Type B pancreatic cell (in vitro differentiated cells): ENCODE results near the gene CRYL1. TPM values are rescaled to one million over a fixed set of nuclear protein-coding genes. Genes with fewer than 3 reads are reported as not detected.

Experiments
- DNase-seq: peaks from one replicate; pipeline ENCODE4 v3.0.0; 2021; ENCODE audit warnings: mixed read lengths; ENCODE audit not compliant: unreplicated experiment; ENCODE audit errors: extremely low spot score
- H3K27ac Mint-ChIP-seq: 2 replicates; pipeline ENCODE4 v1.8.0; 2021; ENCODE audit warnings: mild to moderate bottlenecking, mixed read lengths
- H3K27me3 Mint-ChIP-seq: 2 replicates; pipeline ENCODE4 v1.8.0; 2021; ENCODE audit warnings: mixed read lengths
- H3K36me3 Mint-ChIP-seq: 2 replicates; pipeline ENCODE4 v1.8.0; 2021; ENCODE audit warnings: mixed read lengths
- H3K4me1 Mint-ChIP-seq: one replicate; pipeline ENCODE4 v1.8.0; 2021; ENCODE audit warnings: mixed read lengths; ENCODE audit not compliant: unreplicated experiment
- H3K4me3 Mint-ChIP-seq: 2 replicates; pipeline ENCODE4 v1.8.0; 2021; ENCODE audit warnings: mild to moderate bottlenecking, mixed read lengths
- H3K9me3 Mint-ChIP-seq: 2 replicates; pipeline ENCODE4 v1.8.0; 2021; ENCODE audit warnings: mixed read lengths
- CTCF ChIP-seq: fragments of 200-600 bp; sonication (generic); conservative IDR thresholded peaks from 2 replicates; pipeline ENCODE4 v1.5.0; 2021; ENCODE audit warnings: antibody characterized with exemption, mild to moderate bottlenecking
- total RNA-seq: library from RNA; stranded (reverse); gene quantifications from 2 replicates; pipeline ENCODE4 v1.2.1, GENCODE V29; 2021; ENCODE audit warnings: low replicate concordance

CRYL1 gene
- total RNA-seq, 1 donor from 2014 or later = 20.2 TPM

- H3K27me3 Mint-ChIP-seq = no peaks in the 10 kb centered on the region
- no peak for TF ChIP-seq CTCF
Observed at GRCh38 chr13:20561741-20562140, 36.1 kb upstream of the CRYL1 start.

GRCh38 chr13:20559659-20560356 lies 34.2 kb upstream of the CRYL1 start:
- H3K4me1 Mint-ChIP-seq = peaks cover 19% of the 10 kb centered on the region
- H3K27me3 Mint-ChIP-seq = no peaks in the 10 kb centered on the region
- no peaks in the 10 kb centered on the region for H3K9me3 Mint-ChIP-seq
- TF ChIP-seq CTCF = no peak
- DNase-seq = no peak
- peak overlapping the region; percentile 18 for H3K4me3 Mint-ChIP-seq
- H3K36me3 Mint-ChIP-seq = no peaks in the 10 kb centered on the region
- H3K27ac Mint-ChIP-seq = peak overlapping the region; percentile 73

More at GRCh38 chr13:20561741-20562140, 36.1 kb upstream of the CRYL1 start:
- Mint-ChIP-seq H3K9me3 (peaks cover 4% of the 10 kb centered on the region), H3K27ac (peak overlapping the region; percentile 6), H3K4me3 (no peak overlapping the region), H3K36me3 (peaks cover 4% of the 10 kb centered on the region), H3K4me1 (peaks cover 19% of the 10 kb centered on the region)
- DNase-seq = no peak

- H3K27me3 Mint-ChIP-seq = no peaks in the 10 kb centered on the region
- H3K27ac Mint-ChIP-seq = no peak overlapping the region
- no peak for DNase-seq
- no peaks in the 10 kb centered on the region for H3K9me3 Mint-ChIP-seq
- H3K4me1 Mint-ChIP-seq = peaks cover 19% of the 10 kb centered on the region
- TF ChIP-seq CTCF = no peak
- H3K36me3 Mint-ChIP-seq = no peaks in the 10 kb centered on the region
- no peak overlapping the region for H3K4me3 Mint-ChIP-seq
Observed at GRCh38 chr13:20558982-20559381, 33.3 kb upstream of the CRYL1 start.

GRCh38 chr13:20553311-20553710 lies 27.7 kb upstream of the CRYL1 start:
- H3K27ac Mint-ChIP-seq = peak overlapping the region; percentile 39
- TF ChIP-seq CTCF = no peak
- H3K9me3 Mint-ChIP-seq = no peaks in the 10 kb centered on the region
- H3K4me1 Mint-ChIP-seq = peaks cover 16% of the 10 kb centered on the region
- H3K4me3 Mint-ChIP-seq = peak overlapping the region; percentile 7
- H3K27me3 Mint-ChIP-seq = no peaks in the 10 kb centered on the region
- H3K36me3 Mint-ChIP-seq = no peaks in the 10 kb centered on the region
- no peak for DNase-seq

GRCh38 chr13:20550799-20551198 lies 25.1 kb upstream of the CRYL1 start:
- Mint-ChIP-seq H3K4me1 (peaks cover 30% of the 10 kb centered on the region), H3K4me3 (no peak overlapping the region), H3K27me3 (no peaks in the 10 kb centered on the region), H3K36me3 (no peaks in the 10 kb centered on the region), H3K9me3 (no peaks in the 10 kb centered on the region), H3K27ac (no peak overlapping the region)
- no peak for DNase-seq
- TF ChIP-seq CTCF = no peak
